ENCODE measurements around the gene SMYD3.

Gene SMYD3

DNA sequence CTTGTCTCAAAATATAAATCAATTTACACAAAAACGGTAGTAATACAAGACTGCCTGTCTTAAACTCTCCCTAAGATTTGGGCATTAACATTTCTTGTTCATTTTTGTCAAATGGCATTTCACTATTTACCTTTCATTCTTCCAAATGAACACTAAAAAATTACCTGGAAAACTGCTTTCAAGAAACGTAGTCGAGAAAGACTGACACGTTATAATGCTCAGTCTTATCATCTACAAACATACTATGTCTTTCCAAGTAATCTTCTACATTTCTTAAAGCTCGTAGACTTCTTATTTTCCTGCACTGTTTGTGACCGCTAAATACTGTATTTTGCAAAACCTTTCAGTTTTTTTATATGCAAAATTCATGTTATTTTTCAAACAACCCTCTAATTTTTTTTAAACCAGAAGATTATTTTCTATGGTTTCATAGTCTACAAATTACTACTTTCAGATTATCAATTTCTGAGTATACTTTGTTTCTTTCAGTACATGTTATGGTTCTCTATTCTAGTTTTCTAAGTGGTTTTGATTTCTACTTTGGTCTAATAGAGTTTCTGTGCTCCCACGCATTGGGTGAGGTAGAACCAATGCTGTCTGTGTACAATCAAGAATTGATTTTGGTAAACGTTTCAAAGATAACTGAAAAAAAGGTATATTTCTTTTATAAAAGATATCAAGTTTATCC is 336.4 kb downstream of the SMYD3 start:
- no peak for DNase-seq (ENCODE audit: low read depth)
- H3K4me3 ChIP-seq (ENCODE audit: low read depth, low read length): no peak overlapping the region

GRCh38 chr1:246169486-246169885 is 337.6 kb downstream of the SMYD3 start:
- no peak for DNase-seq (ENCODE audit: low read depth)
- no peak overlapping the region for H3K4me3 ChIP-seq (ENCODE audit: low read depth, low read length)

GRCh38 chr1:246169019-246169418 is 338.1 kb downstream of the SMYD3 start:
- DNase-seq (ENCODE audit: low read depth): no peak
- H3K4me3 ChIP-seq (ENCODE audit: low read depth, low read length): no peak overlapping the region

GRCh38 chr1:246166841-246167240 is 340.2 kb downstream of the SMYD3 start:
- no peak for DNase-seq (ENCODE audit: low read depth)
- no peak overlapping the region for H3K4me3 ChIP-seq (ENCODE audit: low read depth, low read length)

- H3K4me3 ChIP-seq (ENCODE audit: low read depth, low read length): no peak overlapping the region
These were observed 341.0 kb downstream of the SMYD3 start for GRCh38 chr1:246165826-246166709.

GRCh38 chr1:246164764-246165163 is 342.3 kb downstream of the SMYD3 start:
- H3K4me3 ChIP-seq (ENCODE audit: low read depth, low read length): no peak overlapping the region
- no peak for DNase-seq (ENCODE audit: low read depth)

More at GRCh38 chr1:246165826-246166709, 341.0 kb downstream of the SMYD3 start:
- no peak for DNase-seq (ENCODE audit: low read depth)

- no peak for DNase-seq (ENCODE audit: low read depth)
- H3K4me3 ChIP-seq (ENCODE audit: low read depth, low read length): no peak overlapping the region
These were observed 344.5 kb downstream of the SMYD3 start for GRCh38 chr1:246162560-246162959.

GRCh38 chr1:246161626-246162025 is 345.5 kb downstream of the SMYD3 start:
- no peak overlapping the region for H3K4me3 ChIP-seq (ENCODE audit: low read depth, low read length)
- DNase-seq (ENCODE audit: low read depth): peak; percentile 68

DNA sequence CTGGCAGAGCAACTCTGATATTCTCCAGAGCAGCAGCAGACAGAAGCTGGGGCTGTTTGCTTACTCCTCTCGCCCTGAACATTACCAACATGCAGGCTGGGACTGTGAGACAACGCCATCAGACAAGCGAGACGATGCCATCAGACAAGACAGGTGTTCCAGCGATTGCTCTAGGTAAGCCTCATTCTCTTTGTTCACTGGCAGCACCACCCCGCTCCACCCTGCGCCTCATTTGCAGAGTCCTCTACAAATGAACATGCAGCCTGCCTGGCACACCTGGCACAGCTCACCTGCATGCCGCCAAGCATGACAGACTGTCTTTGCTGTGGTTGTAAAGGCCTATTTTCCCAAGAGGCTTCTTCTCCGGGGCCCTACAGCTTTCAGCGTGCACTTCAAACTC is 346.2 kb downstream of the SMYD3 start:
- no peak overlapping the region for H3K4me3 ChIP-seq (ENCODE audit: low read depth, low read length)
- DNase-seq (ENCODE audit: low read depth): no peak

DNA sequence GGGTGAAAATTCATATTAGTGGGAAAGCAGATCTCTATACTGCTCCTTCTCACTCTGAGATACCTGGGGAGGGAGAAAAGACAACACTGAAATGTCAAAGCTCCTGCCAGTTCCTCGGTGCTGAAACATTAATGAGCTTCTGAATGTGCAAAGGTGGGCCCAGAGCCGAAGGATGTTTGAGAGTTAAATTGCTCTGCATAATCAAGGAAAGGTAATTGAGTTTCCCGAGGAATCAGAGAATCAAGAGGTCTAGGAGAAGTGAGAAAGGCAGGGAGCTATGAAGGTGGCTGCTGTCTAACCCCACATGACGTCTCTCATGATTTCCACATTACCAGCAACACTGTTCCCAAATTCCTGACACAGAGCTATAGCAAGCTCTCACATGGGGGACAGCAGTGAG is 346.7 kb downstream of the SMYD3 start:
- DNase-seq (ENCODE audit: low read depth): no peak
- no peak overlapping the region for H3K4me3 ChIP-seq (ENCODE audit: low read depth, low read length)

DNA sequence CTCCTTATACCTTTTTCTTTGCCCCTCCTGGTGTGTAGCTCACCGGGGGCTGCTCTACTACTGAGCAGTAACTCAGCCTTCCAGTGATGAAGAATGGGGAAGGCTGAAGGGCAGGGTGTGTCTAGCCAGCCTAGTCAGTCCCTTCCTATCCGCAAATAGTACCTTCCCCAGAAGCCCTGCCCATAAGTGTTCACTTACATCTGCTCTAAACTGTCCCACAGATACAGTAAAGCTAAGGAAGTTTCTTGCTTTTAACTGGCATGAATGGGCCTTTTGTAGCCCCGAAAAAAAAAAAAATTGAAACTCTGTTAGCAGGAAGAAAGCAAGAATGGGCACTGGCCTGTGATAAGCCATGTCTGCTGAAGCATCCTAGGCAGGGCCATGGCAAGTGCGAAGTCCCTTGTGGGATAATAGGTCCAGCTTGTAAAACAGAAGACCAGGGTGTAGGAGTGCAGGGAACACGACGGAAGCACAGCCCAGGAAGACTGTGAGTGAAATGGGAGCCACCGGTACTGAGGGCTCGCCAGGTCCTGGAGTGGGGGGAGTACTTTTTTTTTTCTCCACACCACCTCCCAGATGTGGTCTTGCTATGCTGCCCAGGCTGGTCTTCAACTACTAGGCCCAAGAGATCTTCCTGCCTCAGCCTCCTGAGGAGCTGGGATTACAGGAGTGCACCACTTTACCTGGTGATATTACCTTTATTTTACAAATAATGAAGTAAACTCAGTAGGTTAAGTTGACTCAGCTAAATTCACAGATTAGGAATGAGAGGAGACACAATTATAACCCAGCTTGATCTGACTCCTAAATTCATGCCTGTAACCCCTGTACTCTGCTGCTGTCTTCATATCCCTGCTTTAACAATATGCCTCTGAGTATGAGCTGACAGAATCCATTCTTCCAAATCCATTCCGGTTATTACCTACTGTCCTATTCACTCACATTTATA is 347.5 kb downstream of the SMYD3 start:
- no peak overlapping the region for H3K4me3 ChIP-seq (ENCODE audit: low read depth, low read length)
- DNase-seq (ENCODE audit: low read depth): no peak

- no peak overlapping the region for H3K4me3 ChIP-seq (ENCODE audit: low read depth, low read length)
- no peak for DNase-seq (ENCODE audit: low read depth)
These were observed 348.9 kb downstream of the SMYD3 start for GRCh38 chr1:246158131-246158530.

- DNase-seq (ENCODE audit: low read depth): no peak
- H3K4me3 ChIP-seq (ENCODE audit: low read depth, low read length): no peak overlapping the region
These were observed 349.6 kb downstream of the SMYD3 start for GRCh38 chr1:246157516-246157915.

- DNase-seq (ENCODE audit: low read depth): no peak
- H3K4me3 ChIP-seq (ENCODE audit: low read depth, low read length): no peak overlapping the region
These were observed 350.2 kb downstream of the SMYD3 start for GRCh38 chr1:246156847-246157246.

DNA sequence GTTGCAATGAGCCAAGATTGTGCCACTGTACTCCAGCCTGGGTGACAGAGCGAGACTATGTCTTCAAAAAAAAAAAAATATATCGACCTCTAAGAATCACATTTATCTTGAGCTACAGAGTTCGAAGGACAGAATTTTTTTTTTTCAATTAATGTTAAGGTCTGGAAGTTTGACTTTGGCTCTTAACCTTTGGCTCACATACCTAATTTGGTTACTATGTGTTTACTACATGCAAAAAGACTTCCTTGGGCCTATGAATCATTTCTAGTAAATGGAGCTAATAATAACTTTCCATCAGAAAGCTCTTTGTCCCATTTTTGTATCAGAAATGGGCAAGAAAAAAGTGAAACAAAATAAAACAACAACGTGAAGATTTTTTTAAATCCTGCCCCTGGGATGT is 351.2 kb downstream of the SMYD3 start:
- peak; percentile 3 for DNase-seq (ENCODE audit: low read depth)
- H3K4me3 ChIP-seq (ENCODE audit: low read depth, low read length): no peak overlapping the region

GRCh38 chr1:246153796-246154212 is 353.3 kb downstream of the SMYD3 start:
- peak; percentile 7 for DNase-seq (ENCODE audit: low read depth)
- no peak overlapping the region for H3K4me3 ChIP-seq (ENCODE audit: low read depth, low read length)

GRCh38 chr1:246152986-246153431 is 354.1 kb downstream of the SMYD3 start:
- no peak overlapping the region for H3K4me3 ChIP-seq (ENCODE audit: low read depth, low read length)
- no peak for DNase-seq (ENCODE audit: low read depth)

DNA sequence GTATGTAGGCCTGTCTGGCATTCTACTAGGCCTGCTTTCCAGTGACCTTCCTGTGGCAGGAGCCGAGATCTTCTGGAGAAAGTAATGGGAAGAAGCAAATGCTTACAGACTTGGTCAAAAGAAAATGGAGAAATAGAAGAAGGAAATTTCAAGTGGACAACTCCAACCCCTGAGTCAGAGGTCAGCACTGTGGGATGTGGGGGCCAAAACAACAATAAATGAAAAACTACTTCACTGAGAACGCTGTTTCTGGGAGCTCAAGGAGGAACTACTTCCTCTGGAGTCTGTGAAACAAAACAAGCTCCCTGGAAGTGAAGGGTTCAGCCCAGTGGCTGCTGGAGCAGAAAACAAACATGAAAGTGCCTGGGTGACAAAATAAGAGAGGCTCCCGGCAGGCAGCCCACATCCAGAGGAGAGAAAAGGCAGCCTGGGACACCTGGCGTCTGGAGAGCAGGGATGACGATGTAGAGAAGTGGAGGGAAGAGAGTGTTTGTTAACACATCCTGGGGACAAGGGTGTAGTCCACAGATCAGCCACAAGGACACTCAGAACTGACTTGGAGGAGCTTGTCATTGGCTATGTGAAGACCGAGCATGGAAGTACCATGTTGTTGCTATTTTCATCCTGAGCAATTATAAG is 355.2 kb downstream of the SMYD3 start:
- H3K4me3 ChIP-seq (ENCODE audit: low read depth, low read length): no peak overlapping the region
- no peak for DNase-seq (ENCODE audit: low read depth)

DNA sequence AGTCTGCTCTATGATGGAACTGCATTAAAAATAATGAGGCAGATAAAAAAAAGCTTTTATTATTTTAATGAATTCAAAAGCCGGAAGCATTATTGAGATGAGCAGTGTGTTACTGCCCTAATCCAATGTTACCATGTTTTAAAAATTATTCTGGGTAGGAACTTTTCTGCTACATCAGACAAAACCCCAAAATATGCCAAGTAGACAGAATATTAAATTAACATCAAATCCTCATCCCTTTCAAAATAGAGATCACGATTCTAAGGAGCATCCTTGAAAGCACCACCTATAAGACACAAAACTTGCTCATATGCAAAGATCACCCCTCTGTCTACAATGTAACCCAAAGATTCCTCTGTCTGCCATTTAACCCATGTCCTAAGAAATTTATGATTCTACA is 357.5 kb downstream of the SMYD3 start:
- H3K4me3 ChIP-seq (ENCODE audit: low read depth, low read length): no peak overlapping the region
- DNase-seq (ENCODE audit: low read depth): no peak

Measured in skeletal muscle cell (primary cell).